ENCODE data around the gene CRBN.

GRCh38 chr3:3157484-3157883, 22.0 kb downstream of the CRBN start:
- TF ChIP-seq CTCF (IDR thresholded peaks at IDR 0.05) (no peak), POLR2A (IDR thresholded peaks at IDR 0.05) (no peak)
